Esophagus squamous epithelium (tissue), 4 donors: ENCODE data around the gene LARP4B.

ENCODE experiments used
- CTCF ChIP-seq, 6 experiments: fragments of 450-650 bp in 4 of 6; fragments of 200-600 bp in 2 of 6; sonication (generic) in 2 of 6; IDR thresholded peaks; one replicate each; pipeline ENCODE4 v1.5.1; 2016 to 2019; ENCODE audit warnings: antibody characterized with exemption in 6 of 6, mild to moderate bottlenecking in 4 of 6, moderate library complexity in 4 of 6
- POLR2A ChIP-seq, 4 donors: fragments of 450-650 bp; IDR thresholded peaks; one replicate each; pipeline ENCODE4 v1.6.1; 2017; ENCODE audit warnings: antibody characterized with exemption in 4 of 4, mild to moderate bottlenecking in 4 of 4, moderate library complexity in 3 of 4

- TF ChIP-seq POLR2A (IDR thresholded peaks at IDR 0.05): no peak
- no peak for TF ChIP-seq CTCF (IDR thresholded peaks at IDR 0.05)
Measured at GRCh38 chr10:855079-855478, 76.4 kb downstream of the LARP4B start.
